HL-60/S4 treated with phorbol 12-myristate 13-acetate at 8.2 ng/mL for 4 days and 3 days (cell line): Measurements from ENCODE around the gene KICS2.
"Not testable (repeated sequence)": the region's sequence is repeated elsewhere in the genome, so short reads cannot be mapped to it uniquely, and the experiment has no call there.

Experiments
- in situ Hi-C: fragments of 300-500 bp; cut with MboI; formaldehyde crosslinking; loops from 2 replicates; pipeline ENCODE4 v1.15.0; 2022; ENCODE audit warnings: low sequenced_read_pairs

The KICS2 gene

DNA sequence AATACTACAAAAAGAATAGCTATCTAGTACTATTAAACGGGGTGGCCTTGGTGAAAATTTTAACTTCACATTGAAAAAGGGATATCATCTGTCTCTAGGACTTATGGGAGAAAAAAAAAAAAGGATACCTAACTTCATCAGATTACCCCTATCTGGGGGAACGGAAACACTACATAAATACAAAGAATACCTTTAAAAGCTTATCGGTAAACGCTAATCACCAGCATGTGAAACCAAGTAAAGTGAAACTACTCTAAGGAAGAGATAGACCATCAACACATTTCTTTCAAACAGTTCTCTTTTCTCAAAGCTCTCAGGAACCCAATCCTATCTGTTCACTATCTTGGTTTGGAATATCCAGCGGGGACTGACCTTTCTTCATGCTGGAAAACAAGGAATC is 3.5 kb downstream of the KICS2 start:
- in situ Hi-C loops: no loop called here

DNA sequence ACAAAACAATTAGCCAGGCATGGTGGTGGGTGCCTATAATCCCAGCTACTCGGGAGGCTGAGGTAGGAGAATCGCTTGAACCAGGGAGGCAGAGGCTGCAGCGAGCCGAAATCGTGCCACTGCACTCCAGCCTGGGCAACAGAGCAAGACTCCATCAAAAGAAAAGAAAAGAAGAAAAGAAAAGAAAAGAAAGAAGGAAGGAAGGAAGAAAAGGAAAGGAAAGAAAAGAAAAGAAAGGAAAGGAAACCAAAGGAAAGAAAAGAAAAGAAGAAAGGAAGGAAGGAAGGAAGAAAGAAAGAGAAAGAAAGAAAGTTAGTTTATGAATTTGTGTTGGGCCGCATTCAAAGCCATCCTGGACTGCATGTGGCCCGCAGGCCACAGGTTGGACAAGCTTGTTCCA is 4.5 kb downstream of the KICS2 start:
- in situ Hi-C loops: not testable (repeated sequence)

DNA sequence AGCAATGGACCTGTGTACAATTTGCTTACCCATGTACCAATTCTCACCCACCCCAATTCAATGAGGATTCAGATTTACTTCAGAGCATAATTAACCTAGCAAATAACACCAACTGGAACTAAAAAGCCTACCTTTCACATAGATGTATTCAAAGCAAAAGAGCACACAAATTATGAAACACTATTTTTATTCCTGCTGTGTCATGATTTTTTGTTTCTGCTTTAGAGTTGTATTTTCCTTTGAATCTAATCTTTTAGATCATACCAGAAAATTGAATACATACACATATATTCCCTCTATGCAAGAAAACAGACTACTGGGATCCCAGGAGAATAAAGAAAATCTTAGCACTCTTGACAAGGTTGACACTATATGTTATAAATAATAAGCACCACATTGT is 5.9 kb downstream of the KICS2 start:
- in situ Hi-C loops: no loop called here

GRCh38 chr12:64212119-64212746 is 9.9 kb downstream of the KICS2 start:
- in situ Hi-C loops: no loop called here

DNA sequence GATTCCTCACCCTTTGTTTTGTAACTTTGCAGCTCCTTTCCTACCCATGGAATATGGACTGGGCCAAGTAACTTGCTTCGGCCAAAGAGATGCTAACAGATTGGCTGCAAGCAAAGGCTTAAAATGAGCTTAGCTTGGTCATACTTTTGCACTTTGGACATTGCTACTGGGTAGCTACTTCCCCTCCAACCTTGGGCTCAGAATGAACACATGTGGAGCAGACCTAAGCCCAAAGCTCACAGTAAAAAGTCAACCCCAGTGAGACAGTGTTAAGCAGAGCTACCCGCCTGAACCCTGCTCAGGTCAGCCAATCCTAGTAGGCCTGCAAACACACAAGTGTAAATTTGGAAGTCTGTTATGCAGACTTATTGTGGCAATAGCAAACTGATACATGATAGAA is 14.6 kb downstream of the KICS2 start:
- in situ Hi-C loops: no loop called here

- in situ Hi-C loops: no loop called here
These were observed 16.6 kb downstream of the KICS2 start for GRCh38 chr12:64205542-64205941.

- in situ Hi-C loops: no loop called here
These were observed 18.3 kb downstream of the KICS2 start for GRCh38 chr12:64203775-64204174.

DNA sequence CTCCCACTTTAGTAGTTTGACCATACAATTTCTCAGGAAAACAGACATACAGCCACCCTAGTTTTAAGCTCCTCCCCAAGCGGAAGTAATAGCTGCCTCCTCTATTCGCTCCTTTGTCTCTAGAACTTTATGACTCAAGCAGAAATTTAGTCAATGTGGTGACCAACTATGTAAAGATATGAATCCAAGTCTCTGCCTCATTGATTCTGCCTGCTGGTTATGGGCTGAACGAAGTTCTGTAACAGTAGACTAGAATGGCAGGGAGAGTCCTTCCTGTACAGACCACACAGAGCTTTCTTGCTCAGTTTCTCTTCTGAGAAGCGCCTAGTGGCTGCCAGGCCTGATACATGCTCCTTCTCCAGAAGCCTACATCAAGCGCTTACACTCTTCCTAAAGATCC is 19.1 kb downstream of the KICS2 start:
- in situ Hi-C loops: no loop called here

- in situ Hi-C loops: not testable (repeated sequence)
These were observed 26.3 kb downstream of the KICS2 start for GRCh38 chr12:64195841-64196240.

GRCh38 chr12:64194333-64195149 is 27.6 kb downstream of the KICS2 start:
- in situ Hi-C loops: no loop called here

GRCh38 chr12:64193931-64194330 is 28.2 kb downstream of the KICS2 start:
- in situ Hi-C loops: no loop called here

GRCh38 chr12:64192644-64193444 is 29.3 kb downstream of the KICS2 start:
- in situ Hi-C loops: no loop called here

DNA sequence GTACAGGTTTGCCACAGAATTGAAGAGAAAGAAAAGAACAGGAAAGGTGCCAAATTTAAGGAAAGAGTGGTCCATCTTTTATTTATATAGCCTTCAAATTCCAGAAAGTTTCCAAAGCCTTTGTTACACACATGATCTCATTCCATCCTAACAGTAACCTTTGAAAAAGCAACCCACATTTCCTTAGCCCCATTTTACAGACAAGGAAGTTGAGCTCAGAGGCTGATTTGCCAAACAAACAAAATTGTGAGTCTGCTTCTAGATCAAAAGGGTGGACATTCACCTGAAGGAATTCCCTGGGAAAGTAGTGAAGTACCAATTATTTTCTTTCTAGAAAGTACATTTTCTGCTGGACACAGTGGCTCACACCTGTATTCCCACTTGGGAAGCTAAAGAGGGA is 32.0 kb downstream of the KICS2 start:
- in situ Hi-C loops: no loop called here

DNA sequence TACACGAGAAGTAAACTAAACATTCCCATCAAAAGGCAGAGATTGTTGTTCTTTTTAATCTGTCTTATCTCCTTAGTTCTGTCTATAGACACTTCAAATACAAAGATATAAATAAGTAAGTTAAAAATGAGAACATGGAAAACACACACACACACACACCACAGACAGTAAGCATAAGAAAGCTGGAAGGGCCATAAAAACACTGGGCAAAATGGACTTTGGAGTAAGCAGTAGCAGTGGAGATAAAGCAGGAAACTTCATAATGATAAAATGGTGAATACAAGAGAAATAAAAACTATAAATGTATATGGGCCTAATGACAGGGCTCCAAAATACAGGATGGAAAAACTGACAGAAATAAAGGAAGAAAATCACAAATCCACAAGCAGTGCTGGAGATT is 32.6 kb downstream of the KICS2 start:
- in situ Hi-C loops: no loop called here

GRCh38 chr12:64187794-64188193 is 34.3 kb downstream of the KICS2 start:
- in situ Hi-C loops: no loop called here

DNA sequence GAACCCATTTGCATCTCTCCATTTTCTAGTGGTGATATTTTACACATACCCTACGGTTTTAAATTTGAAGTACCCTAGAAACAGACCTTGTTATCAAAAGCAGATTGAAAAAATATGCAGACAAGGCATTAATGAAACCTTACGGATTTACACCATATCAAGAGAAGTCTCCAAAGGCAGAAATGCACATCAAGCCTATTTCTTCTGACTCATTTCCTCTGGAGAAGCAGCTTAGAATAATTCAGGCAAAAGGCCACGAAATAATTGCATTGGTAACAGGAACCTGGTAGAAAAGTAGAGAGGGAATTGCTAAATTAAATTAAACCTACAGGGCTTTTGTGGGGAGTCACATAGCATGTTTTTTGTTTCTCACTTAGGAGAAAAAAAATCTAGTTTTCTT is 34.7 kb downstream of the KICS2 start:
- in situ Hi-C loops: no loop called here

- in situ Hi-C loops: no loop called here
These were observed 35.3 kb downstream of the KICS2 start for GRCh38 chr12:64186789-64187188.

DNA sequence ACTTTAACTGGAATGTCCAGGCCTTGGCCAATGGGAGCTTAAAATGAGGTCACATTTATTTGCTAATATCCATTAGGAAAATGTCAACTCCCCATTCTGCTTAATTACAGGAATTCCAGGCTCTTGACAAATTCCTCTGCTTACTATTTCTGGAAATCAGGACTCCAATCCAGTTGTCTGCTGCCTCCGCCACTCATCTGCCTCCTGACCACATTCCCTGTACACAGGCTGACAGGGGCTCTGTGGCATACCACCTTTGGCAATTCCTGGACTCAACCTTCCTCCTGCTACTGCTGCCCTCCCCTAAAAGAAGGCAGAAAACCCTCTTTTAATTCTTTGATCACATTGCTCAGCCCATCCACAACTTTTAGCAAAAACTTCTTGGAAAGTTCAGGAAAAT is 37.9 kb downstream of the KICS2 start:
- in situ Hi-C loops: no loop called here

DNA sequence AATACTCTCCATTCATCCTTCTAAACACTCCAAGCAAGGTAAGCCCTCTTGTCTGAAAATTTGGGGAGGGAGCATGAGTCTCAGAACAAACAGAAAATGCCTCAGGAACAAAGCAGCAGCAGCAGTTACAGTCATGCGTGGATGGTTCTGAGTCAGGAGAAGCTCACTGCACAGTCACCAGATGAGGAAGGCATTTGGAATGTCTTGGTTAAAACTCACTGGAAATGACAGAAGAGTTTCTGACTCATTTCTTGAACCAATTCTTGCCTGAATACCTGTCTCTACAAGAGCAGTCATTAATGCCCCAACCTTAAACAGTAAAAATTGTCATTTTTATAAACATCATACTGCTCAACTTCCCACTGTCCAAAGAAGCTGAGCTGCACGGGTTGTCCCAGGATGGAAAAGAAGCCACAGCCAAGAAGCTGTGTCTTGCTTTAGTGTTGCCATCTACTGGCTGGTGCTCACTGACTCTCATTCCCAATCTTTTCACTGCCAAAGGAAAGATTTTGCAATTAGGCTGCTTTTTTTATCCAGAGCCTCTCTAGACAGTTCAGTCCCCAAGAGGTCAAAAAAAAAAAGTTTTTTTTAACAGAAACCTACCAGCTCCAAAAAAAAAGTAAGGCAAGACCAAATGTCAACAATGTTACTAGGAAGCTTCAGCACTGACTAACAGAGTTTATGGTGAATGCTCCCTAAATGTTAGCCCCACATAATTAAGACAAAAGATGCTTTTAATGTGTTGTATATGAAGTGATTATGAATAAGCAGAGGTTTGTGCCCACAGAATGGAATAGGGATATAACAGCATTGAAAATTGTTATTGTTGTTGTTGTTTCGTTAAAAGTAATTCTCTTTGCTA is 40.4 kb downstream of the KICS2 start:
- in situ Hi-C loops: no loop called here

DNA sequence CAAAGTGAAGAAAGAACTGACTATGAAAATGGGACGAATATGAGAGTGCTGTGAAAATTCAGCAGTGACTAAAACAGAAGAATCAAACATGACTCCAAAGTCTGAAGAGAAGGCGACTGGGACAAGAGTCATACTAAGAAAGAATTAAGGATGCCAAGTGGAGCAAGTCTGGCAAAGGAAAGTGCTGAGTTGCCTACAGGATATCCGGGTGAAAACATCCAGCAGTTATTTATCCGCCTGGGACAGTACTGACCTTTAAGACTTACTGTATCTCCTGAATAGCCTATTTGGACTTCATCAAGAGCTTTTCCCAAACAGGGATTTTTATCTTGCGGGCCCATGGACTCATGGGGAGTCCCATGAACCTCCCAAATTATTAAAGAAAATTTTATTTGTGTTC is 41.1 kb downstream of the KICS2 start:
- in situ Hi-C loops: no loop called here

- in situ Hi-C loops: no loop called here
These were observed 44.0 kb downstream of the KICS2 start for GRCh38 chr12:64178122-64178521.
